Breast epithelium (tissue), 3 donors: ENCODE data around the gene SRMS.

ENCODE experiments used
- POLR2A ChIP-seq: fragments of 450-650 bp; IDR thresholded peaks from one replicate; pipeline ENCODE4 v1.6.1; 2016; ENCODE audit warnings: antibody characterized with exemption, mild to moderate bottlenecking, moderate library complexity
- POLR2AphosphoS5 ChIP-seq, 3 donors: sonication (generic); formaldehyde crosslinking; IDR thresholded peaks; one replicate each; pipeline ENCODE4 v1.6.1; 2017; ENCODE audit warnings: antibody characterized with exemption in 3 of 3
- TF ChIP-seq, protein P1 (sequence below), 3 donors: fragments of 450-650 bp; IDR thresholded peaks; one replicate each; pipeline ENCODE4 v1.5.1; 2016 to 2017; ENCODE audit warnings: antibody characterized with exemption in 3 of 3, mild to moderate bottlenecking in 3 of 3, moderate library complexity in 3 of 3

DNA sequence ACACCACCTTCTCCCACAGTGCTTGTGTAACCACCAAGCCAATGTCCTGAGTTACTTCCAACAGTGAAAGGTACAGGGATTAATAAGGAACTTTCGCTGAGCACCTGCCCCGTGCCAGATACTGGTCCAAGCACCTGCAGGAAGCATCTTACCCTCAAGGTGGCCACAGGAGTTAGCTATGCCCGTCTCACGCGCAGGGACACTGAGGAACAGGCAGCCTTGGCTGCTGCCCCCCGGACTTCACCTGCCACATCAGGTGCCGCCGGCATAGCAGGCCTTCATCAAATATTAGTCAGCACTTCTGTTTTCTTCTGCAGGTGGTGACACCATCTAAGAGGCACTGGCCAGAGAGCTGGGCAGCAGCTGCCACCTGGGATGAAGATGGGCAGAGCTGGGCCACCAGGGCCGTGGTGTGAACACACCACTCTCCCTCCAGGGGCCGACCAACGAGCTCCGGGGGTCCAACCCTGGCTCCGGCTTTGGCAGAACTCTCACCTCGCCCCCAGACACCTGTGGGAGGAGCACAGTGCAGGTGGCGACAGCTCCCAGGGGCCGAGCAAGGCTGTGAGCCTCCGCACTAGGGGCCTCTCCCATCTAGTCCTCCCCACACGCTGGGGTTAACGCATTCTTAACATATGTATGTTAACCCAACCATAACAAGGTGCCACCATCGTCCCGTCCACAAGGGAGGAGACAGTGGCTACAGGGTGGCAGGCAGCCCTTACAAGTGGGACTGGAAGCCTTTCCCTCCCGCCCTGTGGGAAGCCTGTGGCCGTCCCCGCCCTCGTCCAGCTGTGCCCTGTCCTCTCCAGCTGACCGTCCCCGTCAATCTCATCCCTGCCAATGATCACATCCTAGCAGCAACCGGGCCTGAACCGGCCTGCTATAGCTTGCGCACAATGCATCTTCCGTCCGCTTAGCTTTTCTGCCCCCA lies 29.9 kb downstream of the SRMS start:
- no peak for TF ChIP-seq POLR2AphosphoS5 (IDR thresholded peaks at IDR 0.05)
- TF ChIP-seq, protein P1, sequence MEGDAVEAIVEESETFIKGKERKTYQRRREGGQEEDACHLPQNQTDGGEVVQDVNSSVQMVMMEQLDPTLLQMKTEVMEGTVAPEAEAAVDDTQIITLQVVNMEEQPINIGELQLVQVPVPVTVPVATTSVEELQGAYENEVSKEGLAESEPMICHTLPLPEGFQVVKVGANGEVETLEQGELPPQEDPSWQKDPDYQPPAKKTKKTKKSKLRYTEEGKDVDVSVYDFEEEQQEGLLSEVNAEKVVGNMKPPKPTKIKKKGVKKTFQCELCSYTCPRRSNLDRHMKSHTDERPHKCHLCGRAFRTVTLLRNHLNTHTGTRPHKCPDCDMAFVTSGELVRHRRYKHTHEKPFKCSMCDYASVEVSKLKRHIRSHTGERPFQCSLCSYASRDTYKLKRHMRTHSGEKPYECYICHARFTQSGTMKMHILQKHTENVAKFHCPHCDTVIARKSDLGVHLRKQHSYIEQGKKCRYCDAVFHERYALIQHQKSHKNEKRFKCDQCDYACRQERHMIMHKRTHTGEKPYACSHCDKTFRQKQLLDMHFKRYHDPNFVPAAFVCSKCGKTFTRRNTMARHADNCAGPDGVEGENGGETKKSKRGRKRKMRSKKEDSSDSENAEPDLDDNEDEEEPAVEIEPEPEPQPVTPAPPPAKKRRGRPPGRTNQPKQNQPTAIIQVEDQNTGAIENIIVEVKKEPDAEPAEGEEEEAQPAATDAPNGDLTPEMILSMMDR (IDR thresholded peaks at IDR 0.05) = no peak
- no peak for TF ChIP-seq POLR2A
